K562 (cell line): Measurements from ENCODE around the gene PLEKHA6. TPM values are rescaled to one million over a fixed set of nuclear protein-coding genes. Genes with fewer than 3 reads are reported as not detected.

Experiments used
- ATAC-seq: fragments of 200-7000 bp; cut with Tn5 transposase; 3 replicates; pipeline ENCODE4 v1.9.1; 2020; ENCODE audit warnings: moderate library complexity
- BruUV-seq: library from RNA; stranded (reverse); fragments of 400-500 nt; replicated peaks from 2 replicates; lab custom pipeline; 2021; lab: Mats Ljungman, UMichigan
- CTCF ChIA-PET: fragments of 300-600 bp; formaldehyde crosslinking; extraction: SDS; loops from one replicate; lab custom pipeline; 2021; ENCODE audit warnings: low intra/inter-chr PET ratio; lab: Yijun Ruan, JAX
- POLR2A ChIA-PET: fragments of 300-600, 350-650 bp; sonication (Branson Sonifier 250); formaldehyde crosslinking; extraction: SDS; loops from one replicate; lab custom pipeline; 2021; ENCODE audit warnings: antibody characterized with exemption, inconsistent platforms; lab: Yijun Ruan, JAX
- DNase-seq, 4 experiments: peaks; one replicate each; pipeline versions ENCODE4 v3.0.0 to v3.0.0-alpha.2; 2011 to 2018; ENCODE audit warnings: low spot score in 3 of 4, mixed read lengths in 3 of 4; ENCODE audit errors: extremely low read depth in 1 of 4
- FAIRE-seq: peaks from 2 replicates; lab custom pipeline; 2011; peaks lifted over from hg19 to GRCh38; lab: Jason Lieb, UNC
- H2AFZ ChIP-seq: 2 replicates; pipeline ENCODE4 v1.6.0; 2011; ENCODE audit warnings: low read depth, low read length, control low read depth, inconsistent platforms
- H3K27ac ChIP-seq: fragments of 200-600 bp; 3 replicates; pipeline ENCODE4 v1.8.0; 2011; ENCODE audit warnings: low read depth, mild to moderate bottlenecking, control low read depth, inconsistent platforms, low read length, moderate library complexity, mixed read lengths; ENCODE audit errors: extremely low read depth
- H3K27me3 ChIP-seq, 2 experiments: fragments of 300-600 bp in 1 of 2; 2 replicates in 1 of 2; 3 replicates in 1 of 2; pipeline versions ENCODE4 v1.6.0 to v1.8.0; 2011; ENCODE audit warnings: inconsistent platforms in 2 of 2, low read length in 2 of 2, mild to moderate bottlenecking in 1 of 2, mixed read lengths in 1 of 2, moderate library complexity in 1 of 2; ENCODE audit not compliant: control insufficient read depth in 2 of 2, insufficient read depth in 2 of 2
- H3K36me3 ChIP-seq: fragments of 300-600 bp; 3 replicates; pipeline ENCODE4 v1.8.0; 2011; ENCODE audit warnings: mild to moderate bottlenecking, low read length, inconsistent platforms; ENCODE audit not compliant: control insufficient read depth, insufficient read depth
- H3K4me1 ChIP-seq, 2 experiments: fragments of 200-600 bp in 1 of 2; replicated peaks in 1 of 2; 2 replicates in 1 of 2; 3 replicates in 1 of 2; pipeline versions ENCODE4 v1.5.1 to v1.8.0; 2011; ENCODE audit warnings: inconsistent platforms in 2 of 2, low read length in 2 of 2, mild to moderate bottlenecking in 1 of 2, mixed read lengths in 1 of 2, moderate library complexity in 1 of 2; ENCODE audit not compliant: control insufficient read depth in 2 of 2, insufficient read depth in 2 of 2
- H3K4me2 ChIP-seq: 2 replicates; pipeline ENCODE4 v1.6.1; 2011; ENCODE audit warnings: low read length, control low read depth, inconsistent platforms, mixed read lengths; ENCODE audit not compliant: insufficient read depth
- H3K4me3 ChIP-seq: fragments of 200-600 bp; sonication (generic), shearing (Covaris generic); 2 replicates; pipeline ENCODE4 v1.5.1; 2016; ENCODE audit warnings: control low read depth, inconsistent platforms
- H3K79me2 ChIP-seq: fragments of 200-600 bp; 3 replicates; pipeline ENCODE4 v1.8.0; 2011; ENCODE audit warnings: low read length, inconsistent platforms; ENCODE audit not compliant: control insufficient read depth, insufficient read depth
- H3K9ac ChIP-seq, 2 experiments: 2 replicates each; pipeline versions ENCODE4 v1.6.0 to v1.6.1; 2011; ENCODE audit warnings: low read depth in 2 of 2, low read length in 2 of 2, control low read depth in 1 of 2, inconsistent platforms in 1 of 2, mild to moderate bottlenecking in 1 of 2, mixed read lengths in 1 of 2; ENCODE audit not compliant: insufficient read depth in 1 of 2
- H3K9me1 ChIP-seq: one replicate; pipeline ENCODE4 v1.6.0; 2011; ENCODE audit warnings: inconsistent platforms, mild to moderate bottlenecking, low read length, moderate library complexity; ENCODE audit not compliant: control insufficient read depth, insufficient read depth
- H3K9me3 ChIP-seq: replicated peaks from 2 replicates; pipeline ENCODE4 v1.5.1; 2011; ENCODE audit warnings: low read depth, low read length, inconsistent platforms; ENCODE audit not compliant: control insufficient read depth, insufficient read depth
- H4K20me1 ChIP-seq: replicated peaks from 2 replicates; pipeline ENCODE4 v1.6.1; 2011; ENCODE audit warnings: low read length, inconsistent platforms, mixed read lengths; ENCODE audit not compliant: control insufficient read depth, insufficient read depth
- CXXC5 ChIP-seq: fragments of 250-450 bp; sonication (Bioruptor Pico); IDR thresholded peaks from 2 replicates; pipeline ENCODE4 v1.8.0; 2022; ENCODE audit warnings: inconsistent platforms, mild to moderate bottlenecking, moderate library complexity
- DPF2 ChIP-seq: fragments of 450-650 bp; IDR thresholded peaks from 2 replicates; pipeline ENCODE4 v1.6.1; 2016
- FOXK2 ChIP-seq, 2 experiments: fragments of 450-650 bp; IDR thresholded peaks in 1 of 2; conservative IDR thresholded peaks in 1 of 2; 2 replicates each; pipeline ENCODE4 v1.6.1; 2016; ENCODE audit warnings: low read depth in 2 of 2, mild to moderate bottlenecking in 1 of 2
- FUS ChIP-seq: fragments of 200-400 bp; formaldehyde crosslinking; optimal IDR thresholded peaks from 2 replicates; pipeline ENCODE3; 2017; ENCODE audit warnings: low read depth, low read length
- MAZ ChIP-seq, 2 experiments: fragments of 450-650 bp in 1 of 2; sonication (generic) in 1 of 2; formaldehyde crosslinking; IDR thresholded peaks in 1 of 2; conservative IDR thresholded peaks in 1 of 2; 2 replicates each; pipeline versions ENCODE4 v1.4.0 to v1.5.0; 2020; ENCODE audit warnings: mild to moderate bottlenecking in 1 of 2, missing genetic modification reagents in 1 of 2
- POLR2AphosphoS2 ChIP-seq: IDR thresholded peaks from 2 replicates; pipeline ENCODE4 v1.6.1; 2012; ENCODE audit warnings: low read length, improper control_type of control experiment
- PTTG1 ChIP-seq: fragments of 450-650 bp; IDR thresholded peaks from 2 replicates; pipeline ENCODE4 v1.6.1; 2016; ENCODE audit warnings: low read depth, mild to moderate bottlenecking, missing genetic modification characterization, missing compliant biosample characterization
- RAD51 ChIP-seq: fragments of 450-650 bp; IDR thresholded peaks from 2 replicates; pipeline ENCODE4 v1.7.1; 2016; ENCODE audit warnings: low read depth, mild to moderate bottlenecking, borderline replicate concordance
- SAFB2 ChIP-seq: fragments of 200-400 bp; formaldehyde crosslinking; IDR thresholded peaks from 2 replicates; pipeline ENCODE4 v1.6.1; 2018; ENCODE audit warnings: borderline replicate concordance, low read length, low read depth, moderate library complexity; ENCODE audit not compliant: severe bottlenecking
- ZKSCAN8 ChIP-seq: fragments of 200-800 bp; sonication (Bioruptor generic); IDR thresholded peaks from 2 replicates; pipeline ENCODE4 v1.6.1; 2016; ENCODE audit warnings: missing genetic modification characterization, missing compliant biosample characterization
- ZNF184 ChIP-seq: sonication (generic); formaldehyde crosslinking; IDR thresholded peaks from 2 replicates; pipeline ENCODE4 v1.5.0; 2020; ENCODE audit warnings: missing genetic modification reagents
- ZNF311 ChIP-seq: fragments of 250-450 bp; sonication (Bioruptor Pico); IDR thresholded peaks from 2 replicates; pipeline ENCODE4 v1.4.0; 2020; ENCODE audit warnings: mild to moderate bottlenecking, moderate library complexity
- ZNF507 ChIP-seq: conservative IDR thresholded peaks from 2 replicates; pipeline ENCODE4 v1.6.1; 2017; ENCODE audit warnings: missing genetic modification characterization, missing compliant biosample characterization
- ZNF561 ChIP-seq: fragments of 450-650 bp; formaldehyde crosslinking; conservative IDR thresholded peaks from 2 replicates; pipeline ENCODE4 v1.4.0; 2020; ENCODE audit warnings: mild to moderate bottlenecking, moderate library complexity
- ZNF57 ChIP-seq: fragments of 450-650 bp; formaldehyde crosslinking; IDR thresholded peaks from 2 replicates; pipeline ENCODE4 v1.4.0; 2020; ENCODE audit warnings: mild to moderate bottlenecking, moderate library complexity
- WGBS: fragments of 100-300 bp; shearing (Covaris generic); methylation state at CpG from one replicate; pipeline ENCODE4 v1.1.6; 2016; ENCODE audit warnings: low coverage, mixed read lengths; ENCODE audit not compliant: insufficient coverage; ENCODE audit errors: missing lambda C conversion rate; 5-methylcytosine and 5-hydroxymethylcytosine counted together
- in situ Hi-C: fragments of 300-500 bp; cut with MboI; formaldehyde crosslinking; loops from 4 replicates; pipeline ENCODE4 v1.15.0; 2018; ENCODE audit warnings: inconsistent platforms, mixed read lengths
- intact Hi-C: fragments of 100-400 bp; cut with micrococcal nuclease; formaldehyde crosslinking; loops from 2 replicates; pipeline ENCODE4 v1.14.2; 2022
- polyA plus RNA-seq, 8 experiments: library from polyadenylated mRNA; depleted of rRNA in 4 of 8; stranded (reverse) in 5 of 8; unstranded in 3 of 8; fragments of >200 nt; fragmentation: Nextera tagmentation in 2 of 8; fragmentation: Illumina TruSeq in 1 of 8; extraction: Ambion mirVana in 2 of 8; extraction: Trizol in 1 of 8; gene quantifications; 2 replicates each; pipeline versions ENCODE4 v1.2.1 to v1.2.3, GENCODE V29; 2011 to 2014; ENCODE audit warnings: inconsistent platforms in 1 of 8, missing spikeins in 1 of 8
- total RNA-seq, 7 experiments: library from RNA; depleted of rRNA in 6 of 7; stranded (reverse); fragments of >200 nt in 6 of 7; fragmentation: Illumina TruSeq in 2 of 7; extraction: Trizol in 2 of 7; gene quantifications; 2 replicates each; pipeline versions ENCODE4 v1.2.1 to v1.2.3, GENCODE V29; 2011 to 2021; ENCODE audit warnings: low replicate concordance in 1 of 7

PLEKHA6 gene
- total and polyA plus RNA-seq, 9 of the 15 experiments (the other 6 are each of a cell fraction or from before 2014, with no cell fraction given): under 0.01 to 0.33 (median 0.01) TPM; not detected in 4

- FAIRE-seq: no peak
- no peaks in the 10 kb centered on the region for H4K20me1 ChIP-seq
- no peaks in the 10 kb centered on the region for H3K79me2 ChIP-seq
- TF ChIP-seq MAZ (CRISPR knock-in tag; conservative IDR thresholded peaks at IDR 0.05 in 1 of 2, IDR thresholded peaks at IDR 0.05 in 1 of 2) (no peak), ZNF311 (no peak), CXXC5 (CRISPR knock-in tag) (no peak), RAD51 (no peak), DPF2 (no peak), ZNF57 (CRISPR knock-in tag) (no peak), ZNF507 (no peak), SAFB2 (no peak), FUS (no peak), PTTG1 (no peak), ZNF184 (CRISPR knock-in tag) (no peak), ZNF561 (no peak), FOXK2 (conservative IDR thresholded peaks at IDR 0.05 in 1 of 2, IDR thresholded peaks at IDR 0.05 in 1 of 2; ENCODE audit: low read depth in 2 of 2) (no peak), ZKSCAN8 (CRISPR knock-in tag) (no peak), POLR2AphosphoS2 (no peak)
- no peak overlapping the region for H3K9ac ChIP-seq
- DNase-seq: no peak
- 1% methylated on average over 5 of the region's 5 CpGs for WGBS
- H3K4me3 ChIP-seq: no peak overlapping the region
- peaks cover 0 to 23% of the 10 kb centered on the region in 2 experiments; a peak in 4 of 5 replicates for H3K4me1 ChIP-seq
- H3K27ac ChIP-seq: no peak overlapping the region
- BruUV-seq: no TSS peak
- H3K9me3 ChIP-seq: no peaks in the 10 kb centered on the region
- POLR2A ChIA-PET: interaction anchor here (0.7 kb wide), 1 partner anchor 20 kb away, joined by 3 read pairs; no protein-coding TSS in a partner anchor
- peaks cover 3% of the 10 kb centered on the region for H3K9me1 ChIP-seq
- peak overlapping the region; percentile 27; the same call in 1 of the 2 replicates for H2AFZ ChIP-seq
- intact Hi-C loops (no loop called here), in situ Hi-C loops (no loop called here)
- peaks cover 27 to 67% of the 10 kb centered on the region in 2 experiments for H3K27me3 ChIP-seq
- no peak for ATAC-seq
- CTCF ChIA-PET: no interaction called here
- no peaks in the 10 kb centered on the region for H3K36me3 ChIP-seq
- no peak overlapping the region for H3K4me2 ChIP-seq
Measured at GRCh38 chr1:204319027-204319426, 40.7 kb downstream of the PLEKHA6 start.
